Astrocyte (in vitro differentiated cells and primary cell): ENCODE data around the gene MROH2A. TPM values are rescaled to one million over a fixed set of nuclear protein-coding genes. Genes with fewer than 3 reads are reported as not detected.
"Not testable (repeated sequence)": the region's sequence is repeated elsewhere in the genome, so short reads cannot be mapped to it uniquely, and the experiment has no call there.

Experiments used
- DNase-seq: peaks from one replicate; pipeline ENCODE4 v3.0.0-alpha.2; 2010; ENCODE audit warnings: low read depth
- FAIRE-seq: peaks from 2 replicates; lab custom pipeline; 2011; peaks lifted over from hg19 to GRCh38; lab: Jason Lieb, UNC
- H2AFZ ChIP-seq: 2 replicates; pipeline ENCODE4 v1.6.0; 2012; ENCODE audit warnings: low read depth, low read length, inconsistent platforms
- H3K27ac ChIP-seq: 2 replicates; pipeline ENCODE4 v1.5.1; 2011; ENCODE audit warnings: low read depth, low read length, inconsistent platforms
- H3K27me3 ChIP-seq: 2 replicates; pipeline ENCODE4 v1.6.0; 2011; ENCODE audit warnings: low read length, inconsistent platforms; ENCODE audit not compliant: insufficient read depth
- H3K36me3 ChIP-seq: 2 replicates; pipeline ENCODE4 v1.5.1; 2011; ENCODE audit warnings: low read length, inconsistent platforms; ENCODE audit not compliant: insufficient read depth
- H3K4me1 ChIP-seq: 2 replicates; pipeline ENCODE4 v1.5.1; 2011; ENCODE audit warnings: low read length, inconsistent platforms; ENCODE audit not compliant: insufficient read depth
- H3K4me2 ChIP-seq: 2 replicates; pipeline ENCODE4 v1.6.0; 2012; ENCODE audit warnings: low read length, inconsistent platforms
- H3K4me3 ChIP-seq: 2 replicates; pipeline ENCODE4 v1.5.1; 2011; ENCODE audit warnings: low read depth, mild to moderate bottlenecking, low read length, inconsistent platforms; ENCODE audit not compliant: insufficient read depth
- H3K79me2 ChIP-seq: 2 replicates; pipeline ENCODE4 v1.6.0; 2012; ENCODE audit warnings: mild to moderate bottlenecking, low read length, inconsistent platforms; ENCODE audit not compliant: insufficient read depth
- H3K9ac ChIP-seq: 2 replicates; pipeline ENCODE4 v1.6.0; 2012; ENCODE audit warnings: mild to moderate bottlenecking, low read length, inconsistent platforms
- H3K9me3 ChIP-seq: 2 replicates; pipeline ENCODE4 v1.5.1; 2012; ENCODE audit warnings: low read depth, mild to moderate bottlenecking, low read length, inconsistent platforms; ENCODE audit not compliant: insufficient read depth
- H4K20me1 ChIP-seq: 2 replicates; pipeline ENCODE4 v1.6.0; 2012; ENCODE audit warnings: low read length, inconsistent platforms; ENCODE audit not compliant: insufficient read depth
- H3K27ac Mint-ChIP-seq: one replicate; pipeline ENCODE4 v1.8.0; 2021; ENCODE audit warnings: mild to moderate bottlenecking, mixed read lengths; ENCODE audit not compliant: unreplicated experiment
- H3K27me3 Mint-ChIP-seq: one replicate; pipeline ENCODE4 v1.8.0; 2021; ENCODE audit warnings: low read depth, mixed read lengths; ENCODE audit not compliant: unreplicated experiment
- H3K36me3 Mint-ChIP-seq: one replicate; pipeline ENCODE4 v1.8.0; 2021; ENCODE audit warnings: low read depth, mixed read lengths; ENCODE audit not compliant: unreplicated experiment
- H3K4me1 Mint-ChIP-seq: one replicate; pipeline ENCODE4 v1.8.0; 2021; ENCODE audit warnings: low read depth, mixed read lengths; ENCODE audit not compliant: unreplicated experiment
- H3K4me3 Mint-ChIP-seq: one replicate; pipeline ENCODE4 v1.8.0; 2021; ENCODE audit warnings: mild to moderate bottlenecking, moderate library complexity, mixed read lengths; ENCODE audit not compliant: unreplicated experiment
- H3K9me3 Mint-ChIP-seq: one replicate; pipeline ENCODE4 v1.8.0; 2021; ENCODE audit warnings: mild to moderate bottlenecking, mixed read lengths; ENCODE audit not compliant: unreplicated experiment
- CTCF ChIP-seq: IDR thresholded peaks from 2 replicates; pipeline ENCODE4 v1.5.1; 2011; ENCODE audit warnings: low read depth, mild to moderate bottlenecking, inconsistent platforms, low read length, moderate library complexity; ENCODE audit not compliant: insufficient read depth
- EZH2 ChIP-seq: IDR thresholded peaks from 2 replicates; pipeline ENCODE4 v1.6.1; 2012; ENCODE audit warnings: mild to moderate bottlenecking, low read length, inconsistent platforms; ENCODE audit not compliant: insufficient read depth
- total RNA-seq: library from RNA; stranded (reverse); gene quantifications from 2 replicates; pipeline ENCODE4 v1.2.1, GENCODE V29; 2021

MROH2A gene
- total RNA-seq, 1 donor from 2014 or later = not detected

GRCh38 chr2:233747283-233747544 is 30.9 kb upstream of the MROH2A start:
- no peak overlapping the region for H3K27ac Mint-ChIP-seq
- Histone ChIP-seq H3K9ac (no peak overlapping the region), H3K79me2 (no peaks in the 10 kb centered on the region), H2AFZ (no peak overlapping the region), H3K9me3 (no peaks in the 10 kb centered on the region), H4K20me1 (no peaks in the 10 kb centered on the region), H3K4me2 (no peak overlapping the region), H3K4me3 (no peak overlapping the region), H3K27ac (no peak overlapping the region), H3K27me3 (no peaks in the 10 kb centered on the region), H3K4me1 (no peaks in the 10 kb centered on the region), H3K36me3 (no peaks in the 10 kb centered on the region)
- H3K27me3 Mint-ChIP-seq = peaks cover 21% of the 10 kb centered on the region
- DNase-seq = no peak
- no peak overlapping the region for H3K4me3 Mint-ChIP-seq
- H3K4me1 Mint-ChIP-seq = no peaks in the 10 kb centered on the region
- no peak for TF ChIP-seq CTCF
- no peak for TF ChIP-seq EZH2
- H3K36me3 Mint-ChIP-seq = no peaks in the 10 kb centered on the region
- no peak for FAIRE-seq
- H3K9me3 Mint-ChIP-seq = peaks cover 19% of the 10 kb centered on the region

GRCh38 chr2:233750689-233751088 is 27.4 kb upstream of the MROH2A start:
- not testable (repeated sequence) for H3K9me3 ChIP-seq, H3K79me2 ChIP-seq, DNase-seq, H3K4me1 ChIP-seq, H3K4me1 Mint-ChIP-seq, H3K27ac ChIP-seq, FAIRE-seq, H3K27me3 ChIP-seq, H3K4me2 ChIP-seq, H3K4me3 ChIP-seq, H3K4me3 Mint-ChIP-seq, H3K9ac ChIP-seq, H3K36me3 Mint-ChIP-seq, H3K36me3 ChIP-seq, H3K27ac Mint-ChIP-seq, H4K20me1 ChIP-seq, H2AFZ ChIP-seq
- peaks cover 16% of the 10 kb centered on the region for H3K27me3 Mint-ChIP-seq
- H3K9me3 Mint-ChIP-seq = peaks cover 20% of the 10 kb centered on the region

GRCh38 chr2:233751212-233752009 is 26.7 kb upstream of the MROH2A start:
- H3K36me3 ChIP-seq, H3K27ac ChIP-seq, H3K4me3 ChIP-seq, H3K9ac ChIP-seq, H3K4me1 ChIP-seq, DNase-seq, H3K9me3 ChIP-seq, H3K79me2 ChIP-seq, H3K4me1 Mint-ChIP-seq, H3K4me2 ChIP-seq, H3K27ac Mint-ChIP-seq, H3K27me3 ChIP-seq, H3K36me3 Mint-ChIP-seq, H2AFZ ChIP-seq, H3K4me3 Mint-ChIP-seq, H4K20me1 ChIP-seq: not testable (repeated sequence)
- FAIRE-seq = peak; percentile 55
- Mint-ChIP-seq H3K27me3 (peaks cover 14% of the 10 kb centered on the region), H3K9me3 (peaks cover 20% of the 10 kb centered on the region)
